ENCODE measurements around the gene RAB9A.
"Not testable (repeated sequence)": the region's sequence is repeated elsewhere in the genome, so short reads cannot be mapped to it uniquely, and the experiment has no call there.

RAB9A gene, protein sequence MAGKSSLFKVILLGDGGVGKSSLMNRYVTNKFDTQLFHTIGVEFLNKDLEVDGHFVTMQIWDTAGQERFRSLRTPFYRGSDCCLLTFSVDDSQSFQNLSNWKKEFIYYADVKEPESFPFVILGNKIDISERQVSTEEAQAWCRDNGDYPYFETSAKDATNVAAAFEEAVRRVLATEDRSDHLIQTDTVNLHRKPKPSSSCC

DNA sequence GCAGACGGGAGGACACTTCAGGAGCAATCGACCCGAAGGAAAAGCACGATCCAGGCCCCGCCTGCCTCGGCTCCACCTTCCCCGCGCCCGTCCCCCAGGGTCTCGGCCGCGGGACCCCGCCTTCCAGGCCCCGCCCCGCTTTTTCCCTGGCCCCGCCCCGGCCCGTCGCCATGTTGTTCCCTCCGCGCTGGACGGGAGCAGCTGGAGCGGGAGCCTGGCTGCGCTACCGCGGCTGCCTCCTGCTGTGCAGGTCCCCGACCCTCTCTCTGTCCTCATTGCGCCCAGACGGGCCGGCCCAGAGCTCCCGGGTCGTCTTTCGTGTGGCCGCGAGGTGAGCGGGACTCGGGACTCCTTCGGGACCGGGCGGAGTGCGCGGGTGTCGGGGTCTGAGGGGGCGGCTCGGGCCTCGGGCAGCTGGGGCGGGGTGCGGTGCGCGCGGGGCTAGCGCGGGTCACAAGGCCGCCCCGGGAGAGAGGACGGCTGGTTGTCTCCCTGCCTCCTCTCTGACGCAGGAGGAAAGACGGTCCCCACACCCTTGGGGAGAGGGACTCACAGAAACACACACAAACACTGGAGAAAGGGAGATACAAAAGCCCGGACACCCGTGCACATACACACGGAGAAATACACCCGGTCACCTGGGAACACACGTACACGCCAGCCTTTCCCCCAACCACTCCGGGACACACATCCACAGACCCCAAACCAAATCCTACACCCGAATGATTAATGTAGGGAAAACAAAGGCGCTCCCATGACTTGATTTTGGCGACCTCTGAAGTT lies at the start of gene RAB9A:
Gene RAB9A (plus strand): TSS at position 171 of the 783 bp plus-strand sequence. CDS start 19,619 bp downstream, outside the sequence.
- no peaks in the 10 kb centered on the region for H3K9me3 ChIP-seq (ENCODE audit: insufficient read depth, low read depth, low read length)
- H3K79me2 ChIP-seq (ENCODE audit: insufficient read depth, low read length), result peaks cover 52% of the 10 kb centered on the region
- peak within 1 kb of the TSS; percentile 95 for H3K4me3 ChIP-seq (ENCODE audit: low read length, poor library complexity, severe bottlenecking)
- H4K20me1 ChIP-seq (ENCODE audit: insufficient read depth, low read length, poor library complexity, severe bottlenecking), result peaks cover 21% of the 10 kb centered on the region
- no peaks in the 10 kb centered on the region for H3F3A ChIP-seq (ENCODE audit: low read depth)
- H3K4me2 ChIP-seq (ENCODE audit: low read depth, low read length, poor library complexity, severe bottlenecking), result peak within 1 kb of the TSS; percentile 85
- no peaks in the 10 kb centered on the region for H3K9me2 ChIP-seq (replicated peaks; ENCODE audit: low read depth, low read length)
- H3K9ac ChIP-seq (ENCODE audit: low read depth, low read length, poor library complexity, severe bottlenecking), result peak within 1 kb of the TSS; percentile 84
- peaks cover 24% of the 10 kb centered on the region for H3K4me1 ChIP-seq (ENCODE audit: insufficient read depth, low read length, poor library complexity, severe bottlenecking)
- H2AFZ ChIP-seq (ENCODE audit: low read length), result peak within 1 kb of the TSS; percentile 88
- H3K36me3 ChIP-seq (ENCODE audit: insufficient read depth, low read length), result no peaks in the 10 kb centered on the region
- no peaks in the 10 kb centered on the region for H3K27me3 ChIP-seq (ENCODE audit: insufficient read depth, low read length, poor library complexity, severe bottlenecking)
- TF ChIP-seq, protein P1, sequence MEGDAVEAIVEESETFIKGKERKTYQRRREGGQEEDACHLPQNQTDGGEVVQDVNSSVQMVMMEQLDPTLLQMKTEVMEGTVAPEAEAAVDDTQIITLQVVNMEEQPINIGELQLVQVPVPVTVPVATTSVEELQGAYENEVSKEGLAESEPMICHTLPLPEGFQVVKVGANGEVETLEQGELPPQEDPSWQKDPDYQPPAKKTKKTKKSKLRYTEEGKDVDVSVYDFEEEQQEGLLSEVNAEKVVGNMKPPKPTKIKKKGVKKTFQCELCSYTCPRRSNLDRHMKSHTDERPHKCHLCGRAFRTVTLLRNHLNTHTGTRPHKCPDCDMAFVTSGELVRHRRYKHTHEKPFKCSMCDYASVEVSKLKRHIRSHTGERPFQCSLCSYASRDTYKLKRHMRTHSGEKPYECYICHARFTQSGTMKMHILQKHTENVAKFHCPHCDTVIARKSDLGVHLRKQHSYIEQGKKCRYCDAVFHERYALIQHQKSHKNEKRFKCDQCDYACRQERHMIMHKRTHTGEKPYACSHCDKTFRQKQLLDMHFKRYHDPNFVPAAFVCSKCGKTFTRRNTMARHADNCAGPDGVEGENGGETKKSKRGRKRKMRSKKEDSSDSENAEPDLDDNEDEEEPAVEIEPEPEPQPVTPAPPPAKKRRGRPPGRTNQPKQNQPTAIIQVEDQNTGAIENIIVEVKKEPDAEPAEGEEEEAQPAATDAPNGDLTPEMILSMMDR (conservative IDR thresholded peaks at IDR 0.05; ENCODE audit: low read length), result no peak
- TF ChIP-seq EZH2phosphoT487 (IDR thresholded peaks at IDR 0.05; ENCODE audit: borderline replicate concordance), result no peak

DNA sequence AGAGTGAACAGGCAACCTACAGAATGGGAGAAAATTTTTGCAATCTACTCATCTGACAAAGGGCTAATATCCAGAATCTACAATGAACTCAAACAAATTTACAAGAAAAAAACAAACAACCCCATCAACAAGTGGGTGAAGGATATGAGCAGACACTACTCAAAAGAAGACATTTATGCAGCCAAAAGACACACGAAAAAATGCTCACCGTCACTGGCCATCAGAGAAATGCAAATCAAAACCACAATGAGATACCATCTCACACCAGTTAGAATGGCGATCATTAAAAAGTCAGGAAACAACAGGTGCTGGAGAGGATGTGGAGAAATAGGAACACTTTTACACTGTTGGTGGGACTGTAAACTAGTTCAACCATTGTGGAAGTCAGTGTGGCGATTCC lies 47.2 kb upstream of the RAB9A start:
- H3K36me3 ChIP-seq (ENCODE audit: insufficient read depth, low read length); H3K4me1 ChIP-seq (ENCODE audit: insufficient read depth, low read length, poor library complexity, severe bottlenecking); H2AFZ ChIP-seq (ENCODE audit: low read length); H3K27me3 ChIP-seq (ENCODE audit: insufficient read depth, low read length, poor library complexity, severe bottlenecking); H4K20me1 ChIP-seq (ENCODE audit: insufficient read depth, low read length, poor library complexity, severe bottlenecking); H3F3A ChIP-seq (ENCODE audit: low read depth); H3K79me2 ChIP-seq (ENCODE audit: insufficient read depth, low read length); H3K4me3 ChIP-seq (ENCODE audit: low read length, poor library complexity, severe bottlenecking); H3K9me2 ChIP-seq (replicated peaks; ENCODE audit: low read depth, low read length); H3K9me3 ChIP-seq (ENCODE audit: insufficient read depth, low read depth, low read length); H3K9ac ChIP-seq (ENCODE audit: low read depth, low read length, poor library complexity, severe bottlenecking); H3K4me2 ChIP-seq (ENCODE audit: low read depth, low read length, poor library complexity, severe bottlenecking): not testable (repeated sequence)

DNA sequence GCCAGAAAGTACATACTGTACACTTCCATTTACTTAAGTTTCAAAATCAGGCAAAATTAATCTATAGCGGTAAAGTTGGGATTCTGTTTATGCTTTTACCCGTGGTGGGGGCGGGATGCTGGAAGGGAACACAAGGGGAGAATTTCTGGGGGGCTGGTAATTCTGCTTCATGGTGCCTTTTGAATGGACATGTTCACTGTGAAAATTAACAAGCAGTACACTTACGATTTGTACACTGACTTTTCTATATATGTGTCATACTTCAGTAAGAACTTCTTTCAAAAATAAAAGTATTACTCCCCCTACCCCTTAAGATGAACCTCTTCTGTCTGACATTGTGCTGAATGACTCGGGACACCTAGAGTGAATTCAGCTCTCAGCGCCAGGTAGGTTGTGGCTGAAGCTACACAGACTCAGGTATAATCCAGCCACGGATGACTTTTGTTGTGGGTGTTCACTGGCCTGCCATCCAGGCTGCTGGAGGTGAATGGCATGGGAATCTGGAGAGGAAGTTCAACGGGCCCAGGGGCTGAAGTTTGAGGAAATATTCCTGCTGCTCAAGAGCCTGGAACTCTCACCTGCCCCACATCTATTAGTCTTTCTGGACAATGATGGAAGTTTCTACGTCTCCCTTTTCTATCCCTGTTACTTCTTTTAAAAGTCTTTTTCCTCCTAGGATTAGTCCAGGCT lies 43.3 kb upstream of the RAB9A start:
- peaks cover 6% of the 10 kb centered on the region for H3K4me1 ChIP-seq (ENCODE audit: insufficient read depth, low read length, poor library complexity, severe bottlenecking)
- no peaks in the 10 kb centered on the region for H3F3A ChIP-seq (ENCODE audit: low read depth)
- TF ChIP-seq EZH2phosphoT487 (IDR thresholded peaks at IDR 0.05; ENCODE audit: borderline replicate concordance), result no peak
- TF ChIP-seq, protein P1 (conservative IDR thresholded peaks at IDR 0.05; ENCODE audit: low read length), result no peak
- no peaks in the 10 kb centered on the region for H3K36me3 ChIP-seq (ENCODE audit: insufficient read depth, low read length)
- H4K20me1 ChIP-seq (ENCODE audit: insufficient read depth, low read length, poor library complexity, severe bottlenecking), result no peaks in the 10 kb centered on the region
- H2AFZ ChIP-seq (ENCODE audit: low read length), result 0 out of 2 replicates have a peak overlapping the region, but pooled peaks have one; percentile 32
- H3K4me2 ChIP-seq (ENCODE audit: low read depth, low read length, poor library complexity, severe bottlenecking), result no peak overlapping the region
- no peaks in the 10 kb centered on the region for H3K79me2 ChIP-seq (ENCODE audit: insufficient read depth, low read length)
- H3K4me3 ChIP-seq (ENCODE audit: low read length, poor library complexity, severe bottlenecking), result no peak overlapping the region
- no peaks in the 10 kb centered on the region for H3K9me2 ChIP-seq (replicated peaks; ENCODE audit: low read depth, low read length)
- no peaks in the 10 kb centered on the region for H3K9me3 ChIP-seq (ENCODE audit: insufficient read depth, low read depth, low read length)
- H3K27me3 ChIP-seq (ENCODE audit: insufficient read depth, low read length, poor library complexity, severe bottlenecking), result no peaks in the 10 kb centered on the region
- no peak overlapping the region for H3K9ac ChIP-seq (ENCODE audit: low read depth, low read length, poor library complexity, severe bottlenecking)

Data from Loucy (cell line).